NCI-H2029 (cell line): ENCODE data around the gene ATF6.
A peak's percentile ranks its signal among the peaks of the same experiment; 100 is the strongest.

ENCODE experiments used
- DNase-seq: peaks from one replicate; lab custom pipeline; 2025; lab: John Stamatoyannopoulos, UW

ATF6 gene

GRCh38 chr1:161940866-161941591 lies 174.9 kb downstream of the ATF6 start:
- no peak for DNase-seq

- no peak for DNase-seq
Observed at GRCh38 chr1:161941726-161942436, 175.8 kb downstream of the ATF6 start.

GRCh38 chr1:161943737-161944136 lies 177.6 kb downstream of the ATF6 start:
- no peak for DNase-seq

- no peak for DNase-seq
Observed at GRCh38 chr1:161944381-161944780, 178.3 kb downstream of the ATF6 start.

GRCh38 chr1:161945306-161946060 lies 179.4 kb downstream of the ATF6 start:
- no peak for DNase-seq

GRCh38 chr1:161946071-161946987 lies 180.2 kb downstream of the ATF6 start:
- no peak for DNase-seq

- no peak for DNase-seq
Observed at GRCh38 chr1:161948435-161948834, 182.3 kb downstream of the ATF6 start.

GRCh38 chr1:161949548-161949947 lies 183.4 kb downstream of the ATF6 start:
- no peak for DNase-seq

GRCh38 chr1:161950377-161950776 lies 184.3 kb downstream of the ATF6 start:
- DNase-seq, result no peak

- DNase-seq, result no peak
Observed at GRCh38 chr1:161951646-161952045, 185.5 kb downstream of the ATF6 start.

- DNase-seq, result no peak
Observed at GRCh38 chr1:161952607-161953172, 186.6 kb downstream of the ATF6 start.

- no peak for DNase-seq
Observed at GRCh38 chr1:161953256-161953920, 187.3 kb downstream of the ATF6 start.

GRCh38 chr1:161954050-161954449 lies 187.9 kb downstream of the ATF6 start:
- peak; percentile 43 for DNase-seq

- DNase-seq, result no peak
Observed at GRCh38 chr1:161954466-161954865, 188.3 kb downstream of the ATF6 start.

- DNase-seq, result no peak
Observed at GRCh38 chr1:161955606-161956005, 189.5 kb downstream of the ATF6 start.

- no peak for DNase-seq
Observed at GRCh38 chr1:161956097-161956496, 190.0 kb downstream of the ATF6 start.

GRCh38 chr1:161956930-161957329 lies 190.8 kb downstream of the ATF6 start:
- no peak for DNase-seq

- no peak for DNase-seq
Observed at GRCh38 chr1:161958425-161958824, 192.3 kb downstream of the ATF6 start.

- DNase-seq, result no peak
Observed at GRCh38 chr1:161962091-161962887, 196.2 kb downstream of the ATF6 start.

- no peak for DNase-seq
Observed at GRCh38 chr1:161966067-161966466, 199.9 kb downstream of the ATF6 start.
